ENCODE measurements around the gene ADAMTS7. TPM values are rescaled to one million over a fixed set of nuclear protein-coding genes. Genes with fewer than 3 reads are reported as not detected.

ADAMTS7 gene
- total and polyA plus RNA-seq, 2 donors (not counting 1 experiment from before 2014, with no cell fraction given), result 0.10 to 16.6 TPM

GRCh38 chr15:78768531-78769408, 42.5 kb downstream of the ADAMTS7 start:
- ATAC-seq (ENCODE audit: low read depth), result no peak
- Histone ChIP-seq H3K79me2 (ENCODE audit: control insufficient read depth, insufficient read depth, low read length) (no peaks in the 10 kb centered on the region), H4K20me1 (ENCODE audit: control insufficient read depth, insufficient read depth, low read length, poor library complexity, severe bottlenecking) (no peaks in the 10 kb centered on the region), H3K4me3 (ENCODE audit: control extremely low read depth in 1 of 5, extremely low read depth in 1 of 5, insufficient read depth in 1 of 5, low read depth in 2 of 5, low read length in 4 of 5) (no peak overlapping the region), H3K4me2 (replicated peaks; ENCODE audit: low read depth, low read length, poor library complexity, severe bottlenecking) (no peak overlapping the region), H3K36me3 (replicated peaks in 1 of 2; ENCODE audit: control extremely low read depth in 1 of 2, control insufficient read depth in 1 of 2, extremely low read depth in 1 of 2, insufficient read depth in 2 of 2, low read length in 1 of 2) (no peaks in the 10 kb centered on the region), H3K9ac (ENCODE audit: low read length) (no peak overlapping the region), H2AFZ (ENCODE audit: insufficient read depth, low read depth, low read length, poor library complexity, severe bottlenecking) (no peak overlapping the region), H3K9me3 (ENCODE audit: control extremely low read depth in 1 of 3, control insufficient read depth in 2 of 3, insufficient read depth in 1 of 3, low read length in 2 of 3) (no peaks in the 10 kb centered on the region), H3K4me1 (ENCODE audit: control insufficient read depth in 2 of 2, insufficient read depth in 2 of 2, low read length in 2 of 2) (peaks cover 3 to 6% of the 10 kb centered on the region in 2 donors), H3K27ac (ENCODE audit: low read length in 2 of 2) (no peak overlapping the region), H3K27me3 (replicated peaks in 1 of 4; ENCODE audit: control extremely low read depth in 1 of 4, control insufficient read depth in 3 of 4, insufficient read depth in 4 of 4, low read length in 3 of 4) (no peaks in the 10 kb centered on the region)
- peaks cover 4% of the 10 kb centered on the region for H3K4me1 Mint-ChIP-seq
- no peaks in the 10 kb centered on the region for H3K27me3 Mint-ChIP-seq
- intact Hi-C loops (cut with micrococcal nuclease), result no loop called here
- CTCF ChIA-PET, result interaction anchor here (0.6 kb wide), 1 partner anchor 1720 kb away, joined by 3 read pairs; no protein-coding TSS in a partner anchor
- WGBS (ENCODE audit: insufficient coverage), result 92% methylated on average over 10 of the region's 18 CpGs
- no peak for TF ChIP-seq EZH2 (IDR thresholded peaks at IDR 0.05; ENCODE audit: borderline replicate concordance, insufficient read depth, low read depth, low read length, poor library complexity, severe bottlenecking)
- TF ChIP-seq, protein P1, sequence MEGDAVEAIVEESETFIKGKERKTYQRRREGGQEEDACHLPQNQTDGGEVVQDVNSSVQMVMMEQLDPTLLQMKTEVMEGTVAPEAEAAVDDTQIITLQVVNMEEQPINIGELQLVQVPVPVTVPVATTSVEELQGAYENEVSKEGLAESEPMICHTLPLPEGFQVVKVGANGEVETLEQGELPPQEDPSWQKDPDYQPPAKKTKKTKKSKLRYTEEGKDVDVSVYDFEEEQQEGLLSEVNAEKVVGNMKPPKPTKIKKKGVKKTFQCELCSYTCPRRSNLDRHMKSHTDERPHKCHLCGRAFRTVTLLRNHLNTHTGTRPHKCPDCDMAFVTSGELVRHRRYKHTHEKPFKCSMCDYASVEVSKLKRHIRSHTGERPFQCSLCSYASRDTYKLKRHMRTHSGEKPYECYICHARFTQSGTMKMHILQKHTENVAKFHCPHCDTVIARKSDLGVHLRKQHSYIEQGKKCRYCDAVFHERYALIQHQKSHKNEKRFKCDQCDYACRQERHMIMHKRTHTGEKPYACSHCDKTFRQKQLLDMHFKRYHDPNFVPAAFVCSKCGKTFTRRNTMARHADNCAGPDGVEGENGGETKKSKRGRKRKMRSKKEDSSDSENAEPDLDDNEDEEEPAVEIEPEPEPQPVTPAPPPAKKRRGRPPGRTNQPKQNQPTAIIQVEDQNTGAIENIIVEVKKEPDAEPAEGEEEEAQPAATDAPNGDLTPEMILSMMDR (IDR thresholded peaks at IDR 0.05), result no peak
- no peaks in the 10 kb centered on the region for H3K9me3 Mint-ChIP-seq (ENCODE audit: insufficient read depth)
- no peak for DNase-seq
- peak overlapping the region; percentile 41 for H3K27ac Mint-ChIP-seq
- no peak overlapping the region for H3K4me3 Mint-ChIP-seq
- POLR2A ChIA-PET, result no interaction called here

DNA sequence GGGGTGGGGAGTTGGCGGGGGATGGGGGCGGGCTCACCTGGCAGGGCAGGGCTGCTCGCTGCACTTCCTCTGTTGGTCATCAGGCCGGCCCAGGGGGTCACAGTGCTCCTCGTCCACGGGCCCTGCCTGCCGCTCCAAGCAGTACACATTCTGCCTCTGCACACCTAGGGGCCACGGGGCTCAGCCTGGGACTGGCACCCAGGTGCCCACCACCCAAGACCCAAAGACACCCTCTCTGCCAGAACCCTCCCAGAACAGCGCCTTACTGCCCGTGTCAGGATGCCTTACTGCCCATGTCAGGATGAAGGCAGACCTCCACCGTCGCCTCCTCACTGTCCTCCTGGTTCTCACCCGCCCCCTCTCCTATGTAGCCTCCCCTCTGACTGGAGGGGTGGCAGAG, 43.2 kb downstream of the ADAMTS7 start:
- peaks cover 7% of the 10 kb centered on the region for H3K4me1 Mint-ChIP-seq
- no peaks in the 10 kb centered on the region for H3K9me3 Mint-ChIP-seq (ENCODE audit: insufficient read depth)
- ATAC-seq (ENCODE audit: low read depth), result no peak
- H3K27me3 Mint-ChIP-seq, result no peaks in the 10 kb centered on the region
- ChIA-PET POLR2A (no interaction called here), CTCF (interaction anchor here (1.0 kb wide), 1 partner anchor 105 kb away, joined by 3 read pairs; no protein-coding TSS in a partner anchor)
- TF ChIP-seq, protein P1 (IDR thresholded peaks at IDR 0.05), result no peak
- no peak for TF ChIP-seq EZH2 (IDR thresholded peaks at IDR 0.05; ENCODE audit: borderline replicate concordance, insufficient read depth, low read depth, low read length, poor library complexity, severe bottlenecking)
- no peaks in the 10 kb centered on the region for H3K27me3 ChIP-seq (replicated peaks in 1 of 4; ENCODE audit: control extremely low read depth in 1 of 4, control insufficient read depth in 3 of 4, insufficient read depth in 4 of 4, low read length in 3 of 4)
- no peak overlapping the region for H3K4me3 Mint-ChIP-seq
- no peaks in the 10 kb centered on the region for H3K9me3 ChIP-seq (ENCODE audit: control extremely low read depth in 1 of 3, control insufficient read depth in 2 of 3, insufficient read depth in 1 of 3, low read length in 2 of 3)
- H3K9ac ChIP-seq (ENCODE audit: low read length), result no peak overlapping the region
- WGBS (ENCODE audit: insufficient coverage), result 91% methylated on average over 7 of the region's 13 CpGs
- no peak overlapping the region for H3K27ac Mint-ChIP-seq
- no peaks in the 10 kb centered on the region for H3K79me2 ChIP-seq (ENCODE audit: control insufficient read depth, insufficient read depth, low read length)
- H3K4me1 ChIP-seq (ENCODE audit: control insufficient read depth in 2 of 2, insufficient read depth in 2 of 2, low read length in 2 of 2), result peaks cover 3 to 8% of the 10 kb centered on the region in 2 donors
- no peak overlapping the region for H2AFZ ChIP-seq (ENCODE audit: insufficient read depth, low read depth, low read length, poor library complexity, severe bottlenecking)
- no peak overlapping the region for H3K4me3 ChIP-seq (ENCODE audit: control extremely low read depth in 1 of 5, extremely low read depth in 1 of 5, insufficient read depth in 1 of 5, low read depth in 2 of 5, low read length in 4 of 5)
- intact Hi-C loops (cut with micrococcal nuclease), result no loop called here
- H4K20me1 ChIP-seq (ENCODE audit: control insufficient read depth, insufficient read depth, low read length, poor library complexity, severe bottlenecking), result no peaks in the 10 kb centered on the region
- no peak overlapping the region for H3K4me2 ChIP-seq (replicated peaks; ENCODE audit: low read depth, low read length, poor library complexity, severe bottlenecking)
- no peak overlapping the region for H3K27ac ChIP-seq (ENCODE audit: low read length in 2 of 2)
- DNase-seq, result no peak
- H3K36me3 ChIP-seq (replicated peaks in 1 of 2; ENCODE audit: control extremely low read depth in 1 of 2, control insufficient read depth in 1 of 2, extremely low read depth in 1 of 2, insufficient read depth in 2 of 2, low read length in 1 of 2), result no peaks in the 10 kb centered on the region

All from B cell (primary cell).